H1 (cell line): Measurements from ENCODE around the gene FGD6. TPM values are rescaled to one million over a fixed set of nuclear protein-coding genes. Genes with fewer than 3 reads are reported as not detected.

Source experiments
- CTCF ChIA-PET: fragments of 300-600 bp; sonication (Branson Sonifier 250); formaldehyde crosslinking; loops from one replicate; lab custom pipeline; 2021; ENCODE audit not compliant: partially characterized antibody; lab: Charles Lee
- POLR2A ChIA-PET: fragments of 300-600 bp; sonication (Branson Sonifier 250); formaldehyde crosslinking; loops from one replicate; lab custom pipeline; 2021; ENCODE audit warnings: inconsistent platforms; ENCODE audit not compliant: partially characterized antibody; lab: Charles Lee
- DNase-seq, 2 experiments: peaks; one replicate each; pipeline versions ENCODE4 v3.0.0 to v3.0.0-alpha.2; 2010 to 2022; ENCODE audit warnings: low spot score in 2 of 2, low read depth in 1 of 2, mixed read lengths in 1 of 2
- FAIRE-seq: peaks from 2 replicates; lab custom pipeline; 2011; peaks lifted over from hg19 to GRCh38; lab: Jason Lieb, UNC
- H2AFZ ChIP-seq: 2 replicates; pipeline ENCODE4 v1.8.1; 2012; ENCODE audit warnings: low read length, inconsistent platforms
- H2AK5ac ChIP-seq: 2 replicates; pipeline ENCODE4 v1.6.1; 2013; ENCODE audit warnings: low read depth, low read length
- H2BK120ac ChIP-seq: replicated peaks from 2 replicates; pipeline ENCODE3; 2013; ENCODE audit warnings: low read depth, low read length, inconsistent platforms
- H2BK12ac ChIP-seq: 2 replicates; pipeline ENCODE4 v1.6.1; 2013; ENCODE audit warnings: low read depth, low read length
- H2BK15ac ChIP-seq: 2 replicates; pipeline ENCODE4 v1.6.1; 2013; ENCODE audit warnings: low read length
- H2BK20ac ChIP-seq: 2 replicates; pipeline ENCODE4 v1.6.1; 2013; ENCODE audit warnings: low read length
- H2BK5ac ChIP-seq: 2 replicates; pipeline ENCODE4 v1.6.1; 2013; ENCODE audit warnings: low read depth, low read length
- H3K14ac ChIP-seq: 2 replicates; pipeline ENCODE4 v1.6.1; 2013; ENCODE audit warnings: inconsistent platforms; ENCODE audit not compliant: insufficient read length
- H3K18ac ChIP-seq: 2 replicates; pipeline ENCODE4 v1.6.1; 2013; ENCODE audit warnings: low read length; ENCODE audit errors: extremely low read depth
- H3K23ac ChIP-seq: 2 replicates; pipeline ENCODE4 v1.6.1; 2013; ENCODE audit warnings: inconsistent platforms; ENCODE audit not compliant: insufficient read length
- H3K23me2 ChIP-seq: 2 replicates; pipeline ENCODE4 v1.6.1; 2013; ENCODE audit warnings: low read depth, low read length
- H3K27ac ChIP-seq: 2 replicates; pipeline ENCODE4 v1.6.1; 2011; ENCODE audit warnings: low read depth, low read length, inconsistent platforms
- H3K27me3 ChIP-seq, 4 experiments: replicated peaks in 1 of 4; 1 replicate in 1 of 4; 2 replicates in 3 of 4; pipeline versions ENCODE4 v1.6.1 to v1.8.1; 2011 to 2013; ENCODE audit warnings: low read length in 3 of 4, mild to moderate bottlenecking in 3 of 4, inconsistent platforms in 2 of 4, mixed read lengths in 2 of 4, moderate library complexity in 1 of 4; ENCODE audit not compliant: control insufficient read depth in 3 of 4, insufficient read depth in 3 of 4; ENCODE audit errors: extremely low read depth in 1 of 4
- H3K36me3 ChIP-seq, 4 experiments: 2 replicates each; pipeline versions ENCODE4 v1.6.1 to v1.8.1; 2011 to 2013; ENCODE audit warnings: mild to moderate bottlenecking in 4 of 4, low read length in 3 of 4, moderate library complexity in 2 of 4, control low read depth in 1 of 4, inconsistent platforms in 1 of 4; ENCODE audit not compliant: insufficient read depth in 4 of 4, control insufficient read depth in 2 of 4
- H3K4ac ChIP-seq: replicated peaks from 2 replicates; pipeline ENCODE3; 2013; ENCODE audit warnings: low read length, low read depth, mixed read lengths, inconsistent platforms; ENCODE audit not compliant: insufficient read length
- H3K4me1 ChIP-seq, 4 experiments: replicated peaks in 1 of 4; 1 replicate in 1 of 4; 2 replicates in 3 of 4; pipeline versions ENCODE4 v1.6.1 to v1.8.1; 2011 to 2013; ENCODE audit warnings: low read length in 3 of 4, inconsistent platforms in 2 of 4, mixed read lengths in 1 of 4; ENCODE audit not compliant: insufficient read depth in 4 of 4, control insufficient read depth in 3 of 4
- H3K4me2 ChIP-seq, 2 experiments: 2 replicates each; pipeline versions ENCODE4 v1.6.1 to v1.8.1; 2011 to 2013; ENCODE audit warnings: low read depth in 2 of 2, low read length in 2 of 2, control low read depth in 1 of 2, inconsistent platforms in 1 of 2, mild to moderate bottlenecking in 1 of 2; ENCODE audit not compliant: insufficient read depth in 1 of 2
- H3K4me3 ChIP-seq, 4 experiments: fragments of 200-600, 300-600 bp in 1 of 4; sonication (generic), shearing (Covaris generic), sonication (Bioruptor Twin) in 1 of 4; 2 replicates each; pipeline versions ENCODE4 v1.5.1 to v1.8.1; 2011 to 2016; ENCODE audit warnings: low read length in 4 of 4, low read depth in 3 of 4, control low read depth in 2 of 4, inconsistent platforms in 2 of 4, mild to moderate bottlenecking in 2 of 4, mixed read lengths in 1 of 4, moderate library complexity in 1 of 4; ENCODE audit not compliant: insufficient read depth in 2 of 4; ENCODE audit errors: extremely low read depth in 1 of 4
- H3K56ac ChIP-seq: replicated peaks from 2 replicates; pipeline ENCODE3; 2013; ENCODE audit warnings: low read depth, mild to moderate bottlenecking, mixed read lengths, low read length, inconsistent platforms; ENCODE audit not compliant: insufficient read length
- H3K79me1 ChIP-seq: 2 replicates; pipeline ENCODE4 v1.6.1; 2013; ENCODE audit warnings: low read depth, low read length, control low read depth
- H3K79me2 ChIP-seq, 2 experiments: 2 replicates each; pipeline versions ENCODE4 v1.6.1 to v1.8.1; 2012 to 2013; ENCODE audit warnings: low read length in 2 of 2, mild to moderate bottlenecking in 2 of 2, inconsistent platforms in 1 of 2; ENCODE audit not compliant: insufficient read depth in 2 of 2, control insufficient read depth in 1 of 2
- H3K9ac ChIP-seq, 4 experiments: replicated peaks in 1 of 4; 1 replicate in 1 of 4; 2 replicates in 3 of 4; pipeline versions ENCODE4 v1.6.1 to v1.8.1; 2011 to 2013; ENCODE audit warnings: low read depth in 3 of 4, low read length in 3 of 4, control low read depth in 2 of 4, mild to moderate bottlenecking in 2 of 4, moderate library complexity in 2 of 4, inconsistent platforms in 1 of 4; ENCODE audit errors: extremely low read depth in 1 of 4
- H3K9me3 ChIP-seq, 2 experiments: 2 replicates each; pipeline versions ENCODE4 v1.6.1 to v1.8.1; 2012 to 2013; ENCODE audit warnings: mild to moderate bottlenecking in 2 of 2, moderate library complexity in 2 of 2, control low read depth in 1 of 2, inconsistent platforms in 1 of 2, low read depth in 1 of 2, low read length in 1 of 2, mixed read lengths in 1 of 2; ENCODE audit not compliant: insufficient read depth in 2 of 2
- H4K20me1 ChIP-seq, 2 experiments: replicated peaks in 1 of 2; 2 replicates each; pipeline versions ENCODE3 to v1.8.1; 2011 to 2013; ENCODE audit warnings: inconsistent platforms in 2 of 2, low read length in 2 of 2, mild to moderate bottlenecking in 1 of 2; ENCODE audit not compliant: insufficient read depth in 2 of 2, control insufficient read depth in 1 of 2
- H4K5ac ChIP-seq: 2 replicates; pipeline ENCODE4 v1.6.1; 2013; ENCODE audit warnings: low read length, low read depth, mixed read lengths, inconsistent platforms; ENCODE audit not compliant: insufficient read length
- H4K8ac ChIP-seq: 2 replicates; pipeline ENCODE4 v1.8.0; 2013; ENCODE audit warnings: mild to moderate bottlenecking, moderate library complexity, low read length, inconsistent platforms; ENCODE audit not compliant: insufficient read depth; ENCODE audit errors: extremely low read depth
- H4K91ac ChIP-seq: replicated peaks from 2 replicates; pipeline ENCODE3; 2013; ENCODE audit warnings: low read length, mixed read lengths, inconsistent platforms; ENCODE audit not compliant: insufficient read length
- BACH1 ChIP-seq: IDR thresholded peaks from 2 replicates; pipeline ENCODE4 v1.6.1; 2012; ENCODE audit warnings: low read length, improper control_type of control experiment
- CBX8 ChIP-seq: fragments of 300-800, 300-1000 bp; sonication (generic); IDR thresholded peaks from 2 replicates; pipeline ENCODE4 v1.7.1; 2016; ENCODE audit warnings: low read depth, low read length, borderline replicate concordance
- EP300 ChIP-seq, 2 experiments: IDR thresholded peaks; 1 replicate in 1 of 2; 2 replicates in 1 of 2; pipeline ENCODE4 v1.6.1; 2011 to 2012; ENCODE audit warnings: low read depth in 2 of 2, low read length in 2 of 2, mild to moderate bottlenecking in 2 of 2, borderline replicate concordance in 1 of 2, inconsistent platforms in 1 of 2, moderate library complexity in 1 of 2
- KDM4A ChIP-seq: IDR thresholded peaks from one replicate; pipeline ENCODE4 v1.7.1; 2012; ENCODE audit warnings: low read depth, mild to moderate bottlenecking, moderate library complexity, low read length, inconsistent platforms; ENCODE audit not compliant: severe bottlenecking
- NANOG ChIP-seq: IDR thresholded peaks from 2 replicates; pipeline ENCODE4 v1.6.1; 2011; ENCODE audit warnings: low read length, low read depth, mild to moderate bottlenecking, inconsistent platforms; ENCODE audit not compliant: insufficient read depth, poor library complexity, severe bottlenecking
- TBP ChIP-seq: IDR thresholded peaks from 2 replicates; pipeline ENCODE4 v1.6.1; 2011; ENCODE audit warnings: low read depth, low read length, improper control_type of control experiment
- WGBS, 2 experiments: shearing (Covaris generic) in 1 of 2; methylation state at CpG; one replicate each; pipeline versions ENCODE4 v1.1.6 to v1.1.7; 2013 to 2015; ENCODE audit warnings: low lambda C conversion rate in 2 of 2, mixed read lengths in 2 of 2, inconsistent platforms in 1 of 2, low coverage in 1 of 2, missing lambda C conversion rate in 1 of 2; ENCODE audit not compliant: insufficient replicate concordance in 2 of 2, insufficient coverage in 1 of 2, insufficient read length in 1 of 2; ENCODE audit errors: extremely low coverage in 1 of 2, missing lambda C conversion rate in 1 of 2; 5-methylcytosine and 5-hydroxymethylcytosine counted together
- polyA plus RNA-seq, 7 experiments: library from polyadenylated mRNA; depleted of rRNA in 3 of 7; stranded (reverse) in 5 of 7; unstranded in 2 of 7; fragments of >200 nt in 5 of 7; fragments of 200-250 nt in 2 of 7; gene quantifications; 1 replicate in 5 of 7; 2 replicates in 1 of 7; 4 replicates in 1 of 7; pipeline versions ENCODE4 v1.2.1 to v1.2.3, GENCODE V29; 2011 to 2013; ENCODE audit warnings: missing spikeins in 2 of 7, mixed read lengths in 2 of 7
- total RNA-seq: library from RNA; stranded (reverse); fragmentation: NEBNext Ultra II Directional; extraction: Animal tissue kit (Norgen Biotek cat#: 25700); gene quantifications from 2 replicates; pipeline ENCODE4 v1.2.1, GENCODE V29; 2021

The FGD6 gene
- total and polyA plus RNA-seq, 2 of the 8 experiments (the other 6 are each of a cell fraction or from before 2014, with no cell fraction given): 12.2 to 24.3 TPM

- POLR2A ChIA-PET: no interaction called here
- FAIRE-seq: no peak
Observed at GRCh38 chr12:95130096-95130495, 87.2 kb downstream of the FGD6 start.

More at GRCh38 chr12:95130096-95130495, 87.2 kb downstream of the FGD6 start:
- H3K4me2 ChIP-seq: no peak overlapping the region
- no peak overlapping the region for H4K5ac ChIP-seq
- no peak for DNase-seq
- no peak overlapping the region for H2BK20ac ChIP-seq
- no peaks in the 10 kb centered on the region for H3K4me1 ChIP-seq
- no peak overlapping the region for H3K4me3 ChIP-seq
- 100% methylated on average over 1 of the region's 1 CpG; no CpG with 5 or more reads in 1 of the 2 experiments for WGBS, 2 experiments
- no peak for TF ChIP-seq CBX8
- TF ChIP-seq KDM4A: no peak
- TF ChIP-seq EP300 (IDR thresholded peaks at IDR 0.05; ENCODE audit: borderline replicate concordance in 1 of 2, low read depth in 2 of 2, low read length in 2 of 2): no peak
- TF ChIP-seq TBP: no peak
- TF ChIP-seq NANOG: no peak
- TF ChIP-seq BACH1: no peak
- H2BK5ac ChIP-seq: no peak overlapping the region
- peaks cover 3 to 36% (median 18%) of the 10 kb centered on the region in 4 experiments; a peak in 6 of 8 replicates for H3K36me3 ChIP-seq
- no peaks in the 10 kb centered on the region; the same call in 1 of the 2 replicates for H3K23me2 ChIP-seq
- no peak overlapping the region for H2AK5ac ChIP-seq
- no peaks in the 10 kb centered on the region for H3K9me3 ChIP-seq
- H2BK120ac ChIP-seq: no peak overlapping the region
- no peak overlapping the region for H3K56ac ChIP-seq
- no peak overlapping the region for H2AFZ ChIP-seq
- no peak overlapping the region for H3K27ac ChIP-seq
- no peaks in the 10 kb centered on the region for H3K79me2 ChIP-seq
- H2BK15ac ChIP-seq: no peak overlapping the region
- H4K20me1 ChIP-seq: no peaks in the 10 kb centered on the region
- no peak overlapping the region for H3K9ac ChIP-seq
- no peak overlapping the region for H4K8ac ChIP-seq
- H4K91ac ChIP-seq: no peak overlapping the region
- H3K27me3 ChIP-seq: no peaks in the 10 kb centered on the region
- H3K4ac ChIP-seq: no peak overlapping the region
- CTCF ChIA-PET: interaction anchor here (0.6 kb wide), 1 partner anchor 12 kb away, joined by 3 read pairs; no protein-coding TSS in a partner anchor
- H3K14ac ChIP-seq: no peak overlapping the region
- no peak overlapping the region for H3K23ac ChIP-seq
- H2BK12ac ChIP-seq: no peak overlapping the region
- no peak overlapping the region for H3K18ac ChIP-seq
- no peaks in the 10 kb centered on the region for H3K79me1 ChIP-seq
